Activated CD8-positive, alpha-beta memory T cell treated with anti-CD3 and anti-CD28 coated beads, Interleukin-2, amount 50 U/mL, for 4 hours (primary cell): Measurements from ENCODE around the gene AGER.

Experiments used
- DNase-seq: peaks from one replicate; pipeline ENCODE4 v3.0.0-alpha.2; 2020

The AGER gene

GRCh38 chr6:32167761-32168262 lies 16.2 kb downstream of the AGER start:
- DNase-seq, result no peak

GRCh38 chr6:32167154-32167760 lies 16.8 kb downstream of the AGER start:
- DNase-seq, result no peak

GRCh38 chr6:32166411-32167061 lies 17.5 kb downstream of the AGER start:
- no peak for DNase-seq

GRCh38 chr6:32164295-32164694 lies 19.8 kb downstream of the AGER start, which contains the start of gene EGFL8:
EGFL8 (plus strand) TSS chr6:32164595; CDS start chr6:32166166, 1,571 bp downstream.
- DNase-seq, result no peak

GRCh38 chr6:32163559-32164258 lies 20.3 kb downstream of the AGER start:
- DNase-seq, result no peak

- DNase-seq, result no peak
Measured at GRCh38 chr6:32158052-32158451, 26.0 kb downstream of the AGER start.

- DNase-seq, result no peak
Measured at GRCh38 chr6:32156891-32157290, 27.2 kb downstream of the AGER start.

- peak; percentile 59 for DNase-seq
Measured at GRCh38 chr6:32154514-32155161, 29.4 kb downstream of the AGER start.

GRCh38 chr6:32153564-32154513 lies 30.2 kb downstream of the AGER start, which contains the start of gene PPT2:
PPT2 (plus strand) TSS chr6:32154141; CDS start chr6:32154595, 454 bp downstream.
- DNase-seq, result peak; percentile 73

- peak; percentile 20 for DNase-seq
Measured at GRCh38 chr6:32152769-32153563, 31.1 kb downstream of the AGER start.

GRCh38 chr6:32151863-32152768 lies 31.9 kb downstream of the AGER start, which contains the start of gene PRRT1:
PRRT1 (minus strand) TSS chr6:32151939; CDS start chr6:32151827, 112 bp downstream.
- no peak for DNase-seq

GRCh38 chr6:32151181-32151862 lies 32.7 kb downstream of the AGER start:
- no peak for DNase-seq

- no peak for DNase-seq
Measured at GRCh38 chr6:32149932-32150870, 33.9 kb downstream of the AGER start.

GRCh38 chr6:32149092-32149755 lies 34.8 kb downstream of the AGER start:
- no peak for DNase-seq

- DNase-seq, result peak; percentile 64
Measured at GRCh38 chr6:32148289-32149091, 35.6 kb downstream of the AGER start.

GRCh38 chr6:32147401-32148132 lies 36.5 kb downstream of the AGER start:
- no peak for DNase-seq
